Fibroblast of upper back skin (primary cell): ENCODE data around the gene KIF11.

ENCODE experiments used
- DNase-seq: peaks from one replicate; pipeline ENCODE4 v3.0.0-alpha.2; 2013

KIF11 gene

GRCh38 chr10:92688573-92688926 is 95.6 kb downstream of the KIF11 start:
- no peak for DNase-seq

- peak; percentile 18 for DNase-seq
Observed at GRCh38 chr10:92688927-92689662, 96.2 kb downstream of the KIF11 start.

DNA sequence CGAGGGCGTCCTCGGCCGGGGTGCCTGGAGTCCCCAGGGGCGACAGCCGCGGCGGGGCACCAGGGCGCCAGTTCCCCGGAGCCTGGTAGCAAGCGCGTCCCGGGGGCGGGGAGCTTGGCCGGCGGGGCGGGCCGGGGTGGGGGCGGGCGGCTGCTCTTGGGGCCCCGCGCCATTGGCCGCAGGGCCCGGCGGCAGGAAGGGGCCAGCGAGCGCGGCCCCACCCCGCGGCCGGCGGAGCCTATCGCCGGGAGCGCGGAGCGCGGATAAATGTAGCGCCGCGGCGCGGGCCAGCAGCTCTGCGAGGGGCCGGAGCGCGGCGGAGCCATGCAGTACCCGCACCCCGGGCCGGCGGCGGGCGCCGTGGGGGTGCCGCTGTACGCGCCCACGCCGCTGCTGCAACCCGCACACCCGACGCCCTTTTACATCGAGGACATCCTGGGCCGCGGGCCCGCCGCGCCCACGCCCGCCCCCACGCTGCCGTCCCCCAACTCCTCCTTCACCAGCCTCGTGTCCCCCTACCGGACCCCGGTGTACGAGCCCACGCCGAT is 96.8 kb downstream of the KIF11 start, which contains the start of gene HHEX:
Gene HHEX, plus strand, starts transcription at position 293 of the 548 bp plus-strand sequence. Its CDS starts 32 bp downstream, at position 325.
- DNase-seq, result peak; percentile 26

- peak; percentile 17 for DNase-seq
Observed at GRCh38 chr10:92690211-92690914, 97.4 kb downstream of the KIF11 start.

DNA sequence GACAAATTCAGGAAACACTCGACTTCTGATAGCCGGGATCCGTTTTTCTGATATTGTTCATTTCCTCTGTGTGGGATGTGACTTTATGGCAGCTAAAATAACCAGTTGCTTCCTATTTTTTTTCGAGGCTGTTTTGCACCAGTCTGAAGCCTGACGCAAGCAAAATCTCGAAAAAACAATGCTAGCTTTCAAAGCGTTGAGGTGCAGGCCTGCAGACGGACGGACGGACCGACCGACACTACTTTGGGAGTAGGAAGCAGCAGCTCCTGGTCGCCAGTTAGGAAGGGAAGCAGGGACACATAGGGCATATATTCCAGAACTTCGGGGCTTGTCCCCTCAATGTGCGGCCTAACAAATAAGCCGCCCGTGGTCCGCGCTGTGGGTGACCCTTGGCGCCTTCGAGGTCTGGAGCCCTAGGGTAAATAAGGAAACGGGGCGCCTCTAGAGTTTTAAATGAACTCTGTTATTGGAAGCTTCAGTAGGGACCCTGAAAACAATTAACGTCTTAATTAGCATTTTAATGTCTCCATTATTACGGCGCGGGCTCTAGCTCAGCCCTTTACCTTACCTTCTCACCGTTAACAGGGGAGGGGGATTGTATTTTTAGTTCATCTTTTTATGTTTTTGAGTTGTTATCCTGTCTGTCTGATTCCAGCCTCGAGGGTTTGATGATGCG is 98.1 kb downstream of the KIF11 start:
- DNase-seq, result no peak

GRCh38 chr10:92691591-92692079 is 98.7 kb downstream of the KIF11 start:
- no peak for DNase-seq

DNA sequence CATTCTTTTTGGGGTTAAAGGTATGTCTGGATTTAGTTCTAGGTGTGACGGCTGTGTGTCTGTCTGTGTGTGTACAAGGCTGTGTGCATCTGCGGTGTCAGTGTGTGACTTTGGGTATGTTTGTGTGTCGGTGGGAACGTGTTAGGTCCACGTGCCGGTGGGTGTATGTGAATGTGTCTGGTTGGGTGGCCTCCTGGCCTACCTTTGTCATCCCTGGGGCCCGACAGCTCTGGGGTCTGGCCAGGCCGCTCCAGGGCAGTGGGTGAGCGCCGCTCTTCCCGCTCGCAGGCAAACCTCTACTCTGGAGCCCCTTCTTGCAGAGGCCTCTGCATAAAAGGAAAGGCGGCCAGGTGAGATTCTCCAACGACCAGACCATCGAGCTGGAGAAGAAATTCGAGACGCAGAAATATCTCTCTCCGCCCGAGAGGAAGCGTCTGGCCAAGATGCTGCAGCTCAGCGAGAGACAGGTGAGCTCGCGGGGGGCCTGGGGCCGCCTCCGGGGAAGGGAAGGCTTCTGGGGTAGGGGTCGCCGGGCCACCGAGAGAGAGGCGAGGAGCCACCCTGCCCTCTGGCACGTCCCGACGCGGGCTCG is 99.2 kb downstream of the KIF11 start:
- no peak for DNase-seq

GRCh38 chr10:92692697-92693533 is 100.0 kb downstream of the KIF11 start:
- no peak for DNase-seq

- no peak for DNase-seq
Observed at GRCh38 chr10:92693534-92693893, 100.6 kb downstream of the KIF11 start.

DNA sequence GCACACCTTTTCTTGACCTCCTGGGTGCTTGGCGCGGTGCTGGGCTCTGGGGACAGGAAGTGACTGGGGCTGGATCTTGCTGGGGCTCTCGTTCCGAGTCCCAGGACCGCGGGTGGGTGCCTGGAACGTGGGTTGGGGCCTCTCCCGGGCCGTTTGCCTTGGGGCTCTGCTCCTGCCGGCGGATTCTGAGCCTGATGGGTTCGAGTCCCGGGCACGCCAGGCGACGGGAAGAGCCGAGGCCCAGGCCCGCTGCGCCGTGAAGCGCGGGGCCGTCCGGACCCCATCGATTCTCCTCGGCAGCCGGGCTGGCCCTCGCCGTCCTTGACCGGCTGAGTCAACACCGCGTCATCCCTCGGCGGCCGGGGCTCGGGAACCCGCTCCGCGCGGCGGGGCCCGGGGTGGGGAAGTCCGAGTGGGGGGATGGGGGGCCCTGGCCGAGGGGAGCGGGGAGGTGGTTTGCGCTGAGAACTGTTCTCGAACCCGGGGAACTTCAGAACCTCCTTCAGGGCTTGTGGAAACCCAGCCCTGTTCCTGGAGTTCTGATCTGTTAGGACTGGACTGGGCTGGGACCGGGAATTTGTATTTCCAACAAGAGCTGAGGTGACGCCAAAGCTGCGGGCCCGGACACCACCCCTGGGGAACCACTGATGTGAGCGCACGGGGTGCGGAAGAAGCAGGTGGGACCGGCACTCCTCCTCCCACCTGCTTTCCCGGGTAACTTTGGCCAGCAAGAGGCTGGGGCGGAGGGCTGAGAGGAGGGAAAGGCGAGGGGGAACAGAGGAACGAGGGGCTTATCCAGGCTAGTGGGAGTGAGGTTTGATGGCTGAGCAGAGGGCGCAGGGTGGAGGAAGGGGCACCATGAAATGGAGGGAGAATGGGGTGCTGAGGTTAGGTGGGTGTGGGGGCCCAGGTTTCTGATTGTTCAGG is 103.0 kb downstream of the KIF11 start:
- peak; percentile 42 for DNase-seq

- no peak for DNase-seq
Observed at GRCh38 chr10:92696606-92697383, 103.9 kb downstream of the KIF11 start.

GRCh38 chr10:92697663-92698511 is 105.0 kb downstream of the KIF11 start:
- DNase-seq, result no peak

DNA sequence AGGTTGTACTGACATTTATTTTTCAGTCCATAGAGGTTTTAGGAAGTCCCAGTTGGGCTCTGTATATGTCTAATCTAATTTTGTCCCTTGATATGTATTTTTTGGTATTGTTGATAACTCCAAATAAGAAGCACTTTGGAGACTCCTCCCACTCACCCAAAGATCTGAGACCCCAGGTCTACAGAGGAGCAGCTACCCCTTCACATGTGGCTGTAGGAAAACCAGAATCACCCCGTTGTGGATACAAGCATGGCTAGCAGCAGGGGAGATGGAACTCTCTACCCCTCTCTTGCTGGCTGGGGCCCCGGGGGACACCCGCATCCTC is 106.2 kb downstream of the KIF11 start:
- no peak for DNase-seq

- DNase-seq, result peak; percentile 44
Observed at GRCh38 chr10:92699518-92700381, 106.8 kb downstream of the KIF11 start.

DNA sequence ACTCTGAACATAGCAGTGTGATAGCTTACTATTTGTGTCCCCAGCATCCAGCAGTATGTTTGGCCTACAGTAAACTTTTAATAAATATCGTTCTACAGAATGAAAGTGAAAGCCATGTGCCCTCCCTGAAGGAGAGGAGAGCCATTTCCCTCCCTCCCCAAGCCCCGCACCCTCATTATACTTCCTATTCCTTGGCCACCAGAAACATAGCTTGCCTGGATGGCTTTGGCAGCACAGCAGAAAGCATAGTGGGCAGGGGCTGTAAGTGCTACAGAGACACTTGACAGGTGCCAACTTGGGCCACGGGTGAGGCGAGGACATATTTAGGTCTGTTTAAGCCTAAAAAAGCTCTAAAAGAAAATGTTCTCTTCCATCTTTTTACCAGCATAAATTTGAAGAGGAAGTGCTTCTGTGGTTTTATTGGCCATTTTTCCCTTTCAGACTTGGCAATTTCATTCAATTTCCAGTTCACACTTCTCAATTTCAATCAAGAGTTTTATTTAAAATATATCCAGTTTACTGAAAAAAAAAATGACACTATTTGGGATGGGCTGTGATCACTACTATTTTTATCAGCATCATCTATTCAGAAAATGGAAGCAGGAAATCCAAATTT is 109.5 kb downstream of the KIF11 start:
- DNase-seq, result no peak
